H1 (cell line): ENCODE data around the gene ARID3B. TPM values are rescaled to one million over a fixed set of nuclear protein-coding genes. Genes with fewer than 3 reads are reported as not detected.

Source experiments
- CTCF ChIA-PET: fragments of 300-600 bp; sonication (Branson Sonifier 250); formaldehyde crosslinking; loops from one replicate; lab custom pipeline; 2021; ENCODE audit not compliant: partially characterized antibody; lab: Charles Lee
- POLR2A ChIA-PET: fragments of 300-600 bp; sonication (Branson Sonifier 250); formaldehyde crosslinking; loops from one replicate; lab custom pipeline; 2021; ENCODE audit warnings: inconsistent platforms; ENCODE audit not compliant: partially characterized antibody; lab: Charles Lee
- DNase-seq, 2 experiments: peaks; one replicate each; pipeline versions ENCODE4 v3.0.0 to v3.0.0-alpha.2; 2010 to 2022; ENCODE audit warnings: low spot score in 2 of 2, low read depth in 1 of 2, mixed read lengths in 1 of 2
- FAIRE-seq: peaks from 2 replicates; lab custom pipeline; 2011; peaks lifted over from hg19 to GRCh38; lab: Jason Lieb, UNC
- H2AFZ ChIP-seq: 2 replicates; pipeline ENCODE4 v1.8.1; 2012; ENCODE audit warnings: low read length, inconsistent platforms
- H2AK5ac ChIP-seq: 2 replicates; pipeline ENCODE4 v1.6.1; 2013; ENCODE audit warnings: low read depth, low read length
- H2BK120ac ChIP-seq: replicated peaks from 2 replicates; pipeline ENCODE3; 2013; ENCODE audit warnings: low read depth, low read length, inconsistent platforms
- H2BK12ac ChIP-seq: 2 replicates; pipeline ENCODE4 v1.6.1; 2013; ENCODE audit warnings: low read depth, low read length
- H2BK15ac ChIP-seq: 2 replicates; pipeline ENCODE4 v1.6.1; 2013; ENCODE audit warnings: low read length
- H2BK20ac ChIP-seq: 2 replicates; pipeline ENCODE4 v1.6.1; 2013; ENCODE audit warnings: low read length
- H2BK5ac ChIP-seq: 2 replicates; pipeline ENCODE4 v1.6.1; 2013; ENCODE audit warnings: low read depth, low read length
- H3K14ac ChIP-seq: 2 replicates; pipeline ENCODE4 v1.6.1; 2013; ENCODE audit warnings: inconsistent platforms; ENCODE audit not compliant: insufficient read length
- H3K18ac ChIP-seq: 2 replicates; pipeline ENCODE4 v1.6.1; 2013; ENCODE audit warnings: low read length; ENCODE audit errors: extremely low read depth
- H3K23ac ChIP-seq: 2 replicates; pipeline ENCODE4 v1.6.1; 2013; ENCODE audit warnings: inconsistent platforms; ENCODE audit not compliant: insufficient read length
- H3K23me2 ChIP-seq: 2 replicates; pipeline ENCODE4 v1.6.1; 2013; ENCODE audit warnings: low read depth, low read length
- H3K27ac ChIP-seq: 2 replicates; pipeline ENCODE4 v1.6.1; 2011; ENCODE audit warnings: low read depth, low read length, inconsistent platforms
- H3K27me3 ChIP-seq, 4 experiments: replicated peaks in 1 of 4; 1 replicate in 1 of 4; 2 replicates in 3 of 4; pipeline versions ENCODE4 v1.6.1 to v1.8.1; 2011 to 2013; ENCODE audit warnings: low read length in 3 of 4, mild to moderate bottlenecking in 3 of 4, inconsistent platforms in 2 of 4, mixed read lengths in 2 of 4, moderate library complexity in 1 of 4; ENCODE audit not compliant: control insufficient read depth in 3 of 4, insufficient read depth in 3 of 4; ENCODE audit errors: extremely low read depth in 1 of 4
- H3K36me3 ChIP-seq, 4 experiments: 2 replicates each; pipeline versions ENCODE4 v1.6.1 to v1.8.1; 2011 to 2013; ENCODE audit warnings: mild to moderate bottlenecking in 4 of 4, low read length in 3 of 4, moderate library complexity in 2 of 4, control low read depth in 1 of 4, inconsistent platforms in 1 of 4; ENCODE audit not compliant: insufficient read depth in 4 of 4, control insufficient read depth in 2 of 4
- H3K4ac ChIP-seq: replicated peaks from 2 replicates; pipeline ENCODE3; 2013; ENCODE audit warnings: low read length, low read depth, mixed read lengths, inconsistent platforms; ENCODE audit not compliant: insufficient read length
- H3K4me1 ChIP-seq, 4 experiments: replicated peaks in 1 of 4; 1 replicate in 1 of 4; 2 replicates in 3 of 4; pipeline versions ENCODE4 v1.6.1 to v1.8.1; 2011 to 2013; ENCODE audit warnings: low read length in 3 of 4, inconsistent platforms in 2 of 4, mixed read lengths in 1 of 4; ENCODE audit not compliant: insufficient read depth in 4 of 4, control insufficient read depth in 3 of 4
- H3K4me2 ChIP-seq, 2 experiments: 2 replicates each; pipeline versions ENCODE4 v1.6.1 to v1.8.1; 2011 to 2013; ENCODE audit warnings: low read depth in 2 of 2, low read length in 2 of 2, control low read depth in 1 of 2, inconsistent platforms in 1 of 2, mild to moderate bottlenecking in 1 of 2; ENCODE audit not compliant: insufficient read depth in 1 of 2
- H3K4me3 ChIP-seq, 4 experiments: fragments of 200-600, 300-600 bp in 1 of 4; sonication (generic), shearing (Covaris generic), sonication (Bioruptor Twin) in 1 of 4; 2 replicates each; pipeline versions ENCODE4 v1.5.1 to v1.8.1; 2011 to 2016; ENCODE audit warnings: low read length in 4 of 4, low read depth in 3 of 4, control low read depth in 2 of 4, inconsistent platforms in 2 of 4, mild to moderate bottlenecking in 2 of 4, mixed read lengths in 1 of 4, moderate library complexity in 1 of 4; ENCODE audit not compliant: insufficient read depth in 2 of 4; ENCODE audit errors: extremely low read depth in 1 of 4
- H3K56ac ChIP-seq: replicated peaks from 2 replicates; pipeline ENCODE3; 2013; ENCODE audit warnings: low read depth, mild to moderate bottlenecking, mixed read lengths, low read length, inconsistent platforms; ENCODE audit not compliant: insufficient read length
- H3K79me1 ChIP-seq: 2 replicates; pipeline ENCODE4 v1.6.1; 2013; ENCODE audit warnings: low read depth, low read length, control low read depth
- H3K79me2 ChIP-seq, 2 experiments: 2 replicates each; pipeline versions ENCODE4 v1.6.1 to v1.8.1; 2012 to 2013; ENCODE audit warnings: low read length in 2 of 2, mild to moderate bottlenecking in 2 of 2, inconsistent platforms in 1 of 2; ENCODE audit not compliant: insufficient read depth in 2 of 2, control insufficient read depth in 1 of 2
- H3K9ac ChIP-seq, 4 experiments: replicated peaks in 1 of 4; 1 replicate in 1 of 4; 2 replicates in 3 of 4; pipeline versions ENCODE4 v1.6.1 to v1.8.1; 2011 to 2013; ENCODE audit warnings: low read depth in 3 of 4, low read length in 3 of 4, control low read depth in 2 of 4, mild to moderate bottlenecking in 2 of 4, moderate library complexity in 2 of 4, inconsistent platforms in 1 of 4; ENCODE audit errors: extremely low read depth in 1 of 4
- H3K9me3 ChIP-seq, 2 experiments: 2 replicates each; pipeline versions ENCODE4 v1.6.1 to v1.8.1; 2012 to 2013; ENCODE audit warnings: mild to moderate bottlenecking in 2 of 2, moderate library complexity in 2 of 2, control low read depth in 1 of 2, inconsistent platforms in 1 of 2, low read depth in 1 of 2, low read length in 1 of 2, mixed read lengths in 1 of 2; ENCODE audit not compliant: insufficient read depth in 2 of 2
- H4K20me1 ChIP-seq, 2 experiments: replicated peaks in 1 of 2; 2 replicates each; pipeline versions ENCODE3 to v1.8.1; 2011 to 2013; ENCODE audit warnings: inconsistent platforms in 2 of 2, low read length in 2 of 2, mild to moderate bottlenecking in 1 of 2; ENCODE audit not compliant: insufficient read depth in 2 of 2, control insufficient read depth in 1 of 2
- H4K5ac ChIP-seq: 2 replicates; pipeline ENCODE4 v1.6.1; 2013; ENCODE audit warnings: low read length, low read depth, mixed read lengths, inconsistent platforms; ENCODE audit not compliant: insufficient read length
- H4K8ac ChIP-seq: 2 replicates; pipeline ENCODE4 v1.8.0; 2013; ENCODE audit warnings: mild to moderate bottlenecking, moderate library complexity, low read length, inconsistent platforms; ENCODE audit not compliant: insufficient read depth; ENCODE audit errors: extremely low read depth
- H4K91ac ChIP-seq: replicated peaks from 2 replicates; pipeline ENCODE3; 2013; ENCODE audit warnings: low read length, mixed read lengths, inconsistent platforms; ENCODE audit not compliant: insufficient read length
- GABPA ChIP-seq: IDR thresholded peaks from 2 replicates; pipeline ENCODE4 v1.6.1; 2011; ENCODE audit warnings: mild to moderate bottlenecking, low read length, moderate library complexity, borderline replicate concordance; ENCODE audit not compliant: insufficient read depth
- HDAC6 ChIP-seq: IDR thresholded peaks from one replicate; pipeline ENCODE4 v1.7.1; 2012; ENCODE audit warnings: low read depth, mild to moderate bottlenecking, inconsistent platforms, low read length, moderate library complexity
- MAFK ChIP-seq: IDR thresholded peaks from 2 replicates; pipeline ENCODE4 v1.6.1; 2012; ENCODE audit warnings: low read depth, mild to moderate bottlenecking, improper control_type of control experiment, low read length
- NRF1 ChIP-seq: IDR thresholded peaks from 2 replicates; pipeline ENCODE4 v1.6.1; 2011; ENCODE audit warnings: mild to moderate bottlenecking, low read depth, low read length, improper control_type of control experiment
- SIN3A ChIP-seq, 2 experiments: IDR thresholded peaks in 1 of 2; conservative IDR thresholded peaks in 1 of 2; 2 replicates each; pipeline ENCODE4 v1.6.1; 2011 to 2012; ENCODE audit warnings: low read length in 2 of 2, improper control_type of control experiment in 1 of 2, low read depth in 1 of 2, mild to moderate bottlenecking in 1 of 2
- SP1 ChIP-seq: IDR thresholded peaks from 2 replicates; pipeline ENCODE4 v1.6.1; 2011; ENCODE audit warnings: low read depth, low read length
- TAF1 ChIP-seq: IDR thresholded peaks from 2 replicates; pipeline ENCODE4 v1.6.1; 2011; ENCODE audit warnings: mild to moderate bottlenecking, low read depth, low read length
- TAF7 ChIP-seq: optimal IDR thresholded peaks from 2 replicates; pipeline ENCODE3; 2011; ENCODE audit warnings: low read depth, mild to moderate bottlenecking, inconsistent platforms, low read length, moderate library complexity, borderline replicate concordance
- YY1 ChIP-seq: IDR thresholded peaks from 2 replicates; pipeline ENCODE4 v1.6.1; 2011; ENCODE audit warnings: low read depth, mild to moderate bottlenecking, low read length
- WGBS, 2 experiments: shearing (Covaris generic) in 1 of 2; methylation state at CpG; one replicate each; pipeline versions ENCODE4 v1.1.6 to v1.1.7; 2013 to 2015; ENCODE audit warnings: low lambda C conversion rate in 2 of 2, mixed read lengths in 2 of 2, inconsistent platforms in 1 of 2, low coverage in 1 of 2, missing lambda C conversion rate in 1 of 2; ENCODE audit not compliant: insufficient replicate concordance in 2 of 2, insufficient coverage in 1 of 2, insufficient read length in 1 of 2; ENCODE audit errors: extremely low coverage in 1 of 2, missing lambda C conversion rate in 1 of 2; 5-methylcytosine and 5-hydroxymethylcytosine counted together
- polyA plus RNA-seq, 7 experiments: library from polyadenylated mRNA; depleted of rRNA in 3 of 7; stranded (reverse) in 5 of 7; unstranded in 2 of 7; fragments of >200 nt in 5 of 7; fragments of 200-250 nt in 2 of 7; gene quantifications; 1 replicate in 5 of 7; 2 replicates in 1 of 7; 4 replicates in 1 of 7; pipeline versions ENCODE4 v1.2.1 to v1.2.3, GENCODE V29; 2011 to 2013; ENCODE audit warnings: missing spikeins in 2 of 7, mixed read lengths in 2 of 7
- total RNA-seq: library from RNA; stranded (reverse); fragmentation: NEBNext Ultra II Directional; extraction: Animal tissue kit (Norgen Biotek cat#: 25700); gene quantifications from 2 replicates; pipeline ENCODE4 v1.2.1, GENCODE V29; 2021
- TF ChIP-seq, protein P1 (sequence below): IDR thresholded peaks from 2 replicates; pipeline ENCODE4 v1.6.1; 2011; ENCODE audit warnings: low read length, improper control_type of control experiment

Gene ARID3B
- total and polyA plus RNA-seq, 2 of the 8 experiments (the other 6 are each of a cell fraction or from before 2014, with no cell fraction given) = 81.0 to 115 TPM

DNA sequence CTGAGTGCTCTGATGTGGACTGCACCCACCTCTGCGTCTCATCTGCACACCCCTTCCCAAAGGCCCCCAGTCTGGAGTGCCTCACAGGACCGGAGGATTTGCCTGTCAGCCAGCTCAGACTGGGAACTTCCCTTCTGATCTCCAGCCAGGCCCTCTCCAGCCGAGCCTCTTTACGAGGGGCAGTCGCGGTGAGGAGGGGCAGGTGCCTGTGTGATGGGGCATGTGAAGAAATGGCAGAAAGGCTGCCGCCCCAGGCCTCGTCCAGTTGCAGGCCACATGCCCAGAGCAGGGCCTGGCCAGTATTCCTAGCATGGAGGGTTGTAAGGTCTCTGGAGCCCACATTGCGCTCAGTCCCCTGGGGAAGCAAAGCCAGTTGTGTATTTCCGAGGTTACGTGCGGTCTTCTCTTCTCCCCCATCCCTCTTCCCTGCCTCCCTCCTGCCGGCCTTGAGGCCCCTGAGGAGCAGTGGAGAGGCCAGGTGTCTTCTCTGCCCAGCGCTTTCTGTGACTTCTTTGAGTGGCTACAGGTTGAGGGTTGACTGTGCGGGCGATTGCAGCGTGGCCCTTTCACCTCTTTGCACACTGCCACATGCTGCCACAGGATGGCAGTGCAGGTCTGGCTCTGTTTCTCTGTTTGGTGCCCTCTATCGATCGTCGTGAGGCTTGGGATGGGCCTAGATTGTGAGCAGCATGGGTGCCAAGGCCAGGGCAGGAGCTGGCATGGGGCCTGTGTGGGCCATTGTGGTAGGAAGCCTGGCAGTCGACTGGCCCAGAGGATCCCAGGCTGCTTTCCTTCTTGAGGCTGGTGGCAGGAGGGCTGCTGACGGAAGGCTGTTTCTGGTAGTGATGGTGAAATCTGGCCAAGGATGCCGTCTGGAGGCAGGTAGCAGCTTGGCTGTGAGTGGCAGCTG, 79.9 kb downstream of the ARID3B start:
- no peaks in the 10 kb centered on the region for H3K27me3 ChIP-seq
- no peak overlapping the region for H3K4me3 ChIP-seq
- H2BK120ac ChIP-seq = no peak overlapping the region
- H2BK5ac ChIP-seq = no peak overlapping the region
- CTCF ChIA-PET = interaction anchor here (0.5 to 37.5 kb wide), 34 partner anchors 8 to 1207 kb away, joined by 3 to 1439 read pairs (median 4); partner anchors contain the start of genes CSK and CYP1A2
- no peak overlapping the region for H3K4ac ChIP-seq
- H4K8ac ChIP-seq = peak overlapping the region; percentile 69; the same call in 1 of the 2 replicates
- no peak overlapping the region for H3K14ac ChIP-seq
- no peak overlapping the region for H2BK15ac ChIP-seq
- no peak overlapping the region for H3K27ac ChIP-seq
- H3K18ac ChIP-seq = no peak overlapping the region
- peaks cover 14 to 45% of the 10 kb centered on the region in 2 experiments for H3K79me2 ChIP-seq
- H4K5ac ChIP-seq = no peak overlapping the region
- no peak overlapping the region for H3K56ac ChIP-seq
- FAIRE-seq = peak; percentile 60
- H2BK20ac ChIP-seq = no peak overlapping the region
- H3K36me3 ChIP-seq = peaks cover 36 to 46% (median 41%) of the 10 kb centered on the region in 4 experiments
- no peak overlapping the region for H3K9ac ChIP-seq
- peaks cover 0 to 5% (median 2%) of the 10 kb centered on the region in 4 experiments; a peak in 5 of 7 replicates for H3K4me1 ChIP-seq
- 71% methylated on average over 20 of the region's 23 CpGs; no CpG with 5 or more reads in 1 of the 2 experiments for WGBS, 2 experiments
- DNase-seq = peak; percentile 53 to 83
- H3K9me3 ChIP-seq = no peaks in the 10 kb centered on the region
- no peak overlapping the region for H4K91ac ChIP-seq
- H3K79me1 ChIP-seq = peaks cover 15% of the 10 kb centered on the region
- no peak overlapping the region for H3K4me2 ChIP-seq
- peaks cover 29 to 68% of the 10 kb centered on the region in 2 experiments for H4K20me1 ChIP-seq
- no peak overlapping the region for H2AFZ ChIP-seq
- H3K23me2 ChIP-seq = peaks cover 7% of the 10 kb centered on the region; the same call in 1 of the 2 replicates
- no peak overlapping the region for H3K23ac ChIP-seq
- no peak overlapping the region for H2AK5ac ChIP-seq
- POLR2A ChIA-PET = interaction anchor here (1.0 to 2.9 kb wide), 4 partner anchors 10 to 159 kb away, joined by 3 to 9 read pairs (median 8); no protein-coding TSS in a partner anchor
- no peak overlapping the region for H2BK12ac ChIP-seq
- peak in 1 of 2 experiments; percentile 68; a peak in 1 of 4 replicates for TF ChIP-seq SIN3A (conservative IDR thresholded peaks at IDR 0.05 in 1 of 2, IDR thresholded peaks at IDR 0.05 in 1 of 2; ENCODE audit: low read depth in 1 of 2, low read length in 2 of 2)
- peak; percentile 38 for TF ChIP-seq TAF7
- no peak for TF ChIP-seq TAF1
- no peak for TF ChIP-seq MAFK
- TF ChIP-seq YY1 = peak; percentile 57; the same call in 1 of the 2 replicates
- TF ChIP-seq GABPA = peak; percentile 72; the same call in 1 of the 2 replicates
- no peak for TF ChIP-seq HDAC6
- no peak for TF ChIP-seq SP1
- TF ChIP-seq NRF1 = no peak
- TF ChIP-seq, protein P1, sequence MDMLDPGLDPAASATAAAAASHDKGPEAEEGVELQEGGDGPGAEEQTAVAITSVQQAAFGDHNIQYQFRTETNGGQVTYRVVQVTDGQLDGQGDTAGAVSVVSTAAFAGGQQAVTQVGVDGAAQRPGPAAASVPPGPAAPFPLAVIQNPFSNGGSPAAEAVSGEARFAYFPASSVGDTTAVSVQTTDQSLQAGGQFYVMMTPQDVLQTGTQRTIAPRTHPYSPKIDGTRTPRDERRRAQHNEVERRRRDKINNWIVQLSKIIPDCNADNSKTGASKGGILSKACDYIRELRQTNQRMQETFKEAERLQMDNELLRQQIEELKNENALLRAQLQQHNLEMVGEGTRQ = no peak
